Activated CD8-positive, alpha-beta memory T cell treated with anti-CD3 and anti-CD28 coated beads, Interleukin-2, amount 10 ng/mL, durations not matched to agents 7 days and 5 days (primary cell): Measurements from ENCODE around the gene GAS2L3. TPM values are rescaled to one million over a fixed set of nuclear protein-coding genes. Genes with fewer than 3 reads are reported as not detected.
"Not testable (repeated sequence)": the region's sequence is repeated elsewhere in the genome, so short reads cannot be mapped to it uniquely, and the experiment has no call there.

Experiments used
- ATAC-seq: fragments of 150-1000 bp; cut with Tn5 transposase; one replicate; pipeline ENCODE4 v1.10.0; 2021; ENCODE audit warnings: moderate library complexity
- CTCF ChIA-PET: fragments of 350-600 bp; sonication (Branson Sonifier 250); formaldehyde crosslinking; loops from one replicate; lab custom pipeline; 2021; ENCODE audit warnings: antibody characterized with exemption; lab: Charles Lee
- DNase-seq: peaks from one replicate; pipeline ENCODE4 v3.0.0-alpha.2; 2020
- H3K27ac Mint-ChIP-seq: one replicate; pipeline ENCODE4 v1.8.0; 2021; ENCODE audit warnings: mild to moderate bottlenecking, mixed read lengths
- H3K27me3 Mint-ChIP-seq: one replicate; pipeline ENCODE4 v1.8.0; 2021; ENCODE audit warnings: mixed read lengths
- H3K36me3 Mint-ChIP-seq: one replicate; pipeline ENCODE4 v1.8.0; 2021; ENCODE audit warnings: mild to moderate bottlenecking, mixed read lengths
- H3K4me1 Mint-ChIP-seq: one replicate; pipeline ENCODE4 v1.8.0; 2021; ENCODE audit warnings: mixed read lengths
- H3K4me3 Mint-ChIP-seq: one replicate; pipeline ENCODE4 v1.8.0; 2021; ENCODE audit warnings: mild to moderate bottlenecking, moderate library complexity, mixed read lengths
- H3K9me3 Mint-ChIP-seq: one replicate; pipeline ENCODE4 v1.8.0; 2022; ENCODE audit warnings: low read depth, mixed read lengths
- total RNA-seq, 2 experiments: library from RNA; stranded (reverse); gene quantifications; one replicate each; pipeline ENCODE4 v1.2.3, GENCODE V29; 2021

GAS2L3 gene
- total RNA-seq, 2 experiments from 2014 or later = 2.6 to 3.8 TPM

- H3K9me3 Mint-ChIP-seq = no peaks in the 10 kb centered on the region
- H3K36me3 Mint-ChIP-seq = no peaks in the 10 kb centered on the region
- no peaks in the 10 kb centered on the region for H3K4me1 Mint-ChIP-seq
- CTCF ChIA-PET = no interaction called here
- no peak for ATAC-seq
- no peak overlapping the region for H3K27ac Mint-ChIP-seq
- no peak for DNase-seq
- H3K27me3 Mint-ChIP-seq = no peaks in the 10 kb centered on the region
- H3K4me3 Mint-ChIP-seq = no peak overlapping the region
These were observed 20.0 kb downstream of the GAS2L3 start for GRCh38 chr12:100593490-100593889.

DNA sequence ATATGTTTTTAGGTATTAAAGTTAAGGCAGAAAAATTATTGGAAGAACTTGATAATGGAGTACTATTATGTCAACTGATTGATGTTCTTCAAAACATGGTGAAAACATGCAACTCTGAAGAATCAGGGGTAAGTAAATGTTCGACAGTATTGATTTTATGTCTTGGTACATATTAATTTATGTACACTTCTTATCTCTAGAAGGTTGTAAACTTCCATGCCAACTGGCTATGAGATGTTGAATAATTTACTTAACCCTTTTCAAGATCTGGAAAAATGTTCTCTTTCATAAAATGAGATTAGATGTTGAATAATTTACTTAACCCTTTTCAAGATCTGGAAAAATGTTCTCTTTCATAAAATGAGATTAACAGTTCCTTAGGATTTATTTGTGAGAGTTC lies 28.1 kb downstream of the GAS2L3 start:
- Mint-ChIP-seq H3K27ac (no peak overlapping the region), H3K36me3 (no peaks in the 10 kb centered on the region), H3K9me3 (no peaks in the 10 kb centered on the region), H3K4me1 (no peaks in the 10 kb centered on the region), H3K4me3 (no peak overlapping the region), H3K27me3 (no peaks in the 10 kb centered on the region)
- CTCF ChIA-PET = no interaction called here
- ATAC-seq (no peak), DNase-seq (no peak)

DNA sequence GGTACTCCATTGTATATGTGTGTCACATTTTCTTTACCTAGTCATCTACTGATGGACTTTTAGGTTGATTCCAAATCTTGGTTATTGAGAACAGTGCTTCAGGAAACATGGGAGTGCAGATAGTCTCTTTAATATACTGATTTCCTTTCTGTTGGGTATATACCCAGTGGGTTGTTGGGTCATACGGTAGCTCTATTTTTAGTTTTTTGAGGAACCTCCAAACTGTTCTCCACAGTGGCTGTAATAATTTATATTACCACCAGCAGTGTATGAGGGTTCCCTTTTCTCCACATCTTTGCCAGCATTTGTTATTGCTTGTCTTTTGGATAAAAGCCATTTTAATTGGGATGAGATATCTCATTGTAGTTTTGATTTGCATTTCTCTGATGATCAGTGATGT lies 29.5 kb downstream of the GAS2L3 start:
- H3K27me3 Mint-ChIP-seq, H3K27ac Mint-ChIP-seq, CTCF ChIA-PET, ATAC-seq, H3K4me3 Mint-ChIP-seq, H3K4me1 Mint-ChIP-seq, DNase-seq, H3K36me3 Mint-ChIP-seq, H3K9me3 Mint-ChIP-seq: not testable (repeated sequence)

DNA sequence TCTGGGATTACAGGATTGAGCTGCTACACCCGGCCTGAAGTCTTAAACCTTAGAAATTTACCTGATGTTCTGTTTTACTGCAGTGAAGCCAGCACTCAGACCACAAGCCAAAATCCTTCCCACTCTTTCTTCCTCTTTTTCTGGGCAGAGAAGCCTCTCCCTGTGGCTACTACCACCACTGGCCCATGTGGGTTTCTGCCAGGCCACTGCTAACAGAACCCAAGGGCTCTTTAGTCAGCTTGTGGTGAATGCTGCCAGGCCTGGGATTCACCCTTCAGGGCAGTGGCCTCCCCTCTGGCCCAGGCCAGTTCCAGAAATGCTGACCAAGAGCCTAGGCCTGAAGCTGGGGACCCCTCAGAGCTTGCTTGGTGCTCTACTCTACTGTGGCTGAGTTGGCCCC lies 35.3 kb downstream of the GAS2L3 start:
- Mint-ChIP-seq H3K4me1 (no peaks in the 10 kb centered on the region), H3K27me3 (no peaks in the 10 kb centered on the region), H3K4me3 (no peak overlapping the region), H3K36me3 (no peaks in the 10 kb centered on the region), H3K9me3 (no peaks in the 10 kb centered on the region), H3K27ac (no peak overlapping the region)
- no peak for ATAC-seq
- DNase-seq = no peak
- CTCF ChIA-PET = no interaction called here

DNA sequence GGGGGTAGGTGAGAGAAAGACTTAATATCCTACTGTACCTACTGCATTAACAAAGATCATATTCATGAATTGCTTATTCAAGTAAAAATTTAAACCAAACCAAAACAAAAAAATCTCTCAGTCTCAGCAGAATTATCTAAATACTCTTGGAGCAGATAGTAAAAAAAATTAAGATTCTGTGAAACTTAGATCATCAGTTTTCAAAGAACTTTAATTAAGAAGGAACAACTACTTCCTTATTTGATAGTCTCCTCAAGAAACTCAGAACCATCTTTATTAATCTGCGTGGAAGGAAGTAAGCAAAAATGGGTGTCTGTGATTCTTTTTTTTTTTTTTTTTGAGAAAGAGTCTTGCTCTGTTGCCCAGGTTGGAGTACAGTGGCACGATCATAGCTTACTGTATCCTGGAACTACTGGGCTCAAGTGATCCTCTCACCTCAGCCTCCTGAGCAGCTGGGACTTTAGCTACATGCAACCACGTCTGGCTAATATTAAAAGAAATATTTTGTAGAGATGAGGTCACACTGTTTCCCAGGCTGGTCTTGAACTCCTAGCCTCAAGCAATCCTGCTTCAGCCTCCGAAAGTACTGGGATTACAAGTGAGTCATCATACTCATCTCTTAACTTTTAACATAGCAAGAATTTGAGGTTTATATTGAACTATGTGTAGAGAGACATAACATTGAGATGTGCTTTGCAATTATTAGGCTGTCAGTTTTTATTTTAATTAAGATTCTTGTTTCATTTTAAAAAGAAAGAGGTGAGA lies 37.4 kb downstream of the GAS2L3 start:
- no peaks in the 10 kb centered on the region for H3K4me1 Mint-ChIP-seq
- CTCF ChIA-PET = no interaction called here
- DNase-seq (no peak), ATAC-seq (no peak)
- no peaks in the 10 kb centered on the region for H3K36me3 Mint-ChIP-seq
- H3K9me3 Mint-ChIP-seq = no peaks in the 10 kb centered on the region
- no peak overlapping the region for H3K27ac Mint-ChIP-seq
- H3K4me3 Mint-ChIP-seq = no peak overlapping the region
- H3K27me3 Mint-ChIP-seq = no peaks in the 10 kb centered on the region

- Mint-ChIP-seq H3K27ac (no peak overlapping the region), H3K36me3 (no peaks in the 10 kb centered on the region), H3K27me3 (no peaks in the 10 kb centered on the region), H3K4me1 (no peaks in the 10 kb centered on the region), H3K9me3 (no peaks in the 10 kb centered on the region), H3K4me3 (no peak overlapping the region)
- ATAC-seq = no peak
- no peak for DNase-seq
- CTCF ChIA-PET = no interaction called here
These were observed 39.1 kb downstream of the GAS2L3 start for GRCh38 chr12:100612606-100613005.

DNA sequence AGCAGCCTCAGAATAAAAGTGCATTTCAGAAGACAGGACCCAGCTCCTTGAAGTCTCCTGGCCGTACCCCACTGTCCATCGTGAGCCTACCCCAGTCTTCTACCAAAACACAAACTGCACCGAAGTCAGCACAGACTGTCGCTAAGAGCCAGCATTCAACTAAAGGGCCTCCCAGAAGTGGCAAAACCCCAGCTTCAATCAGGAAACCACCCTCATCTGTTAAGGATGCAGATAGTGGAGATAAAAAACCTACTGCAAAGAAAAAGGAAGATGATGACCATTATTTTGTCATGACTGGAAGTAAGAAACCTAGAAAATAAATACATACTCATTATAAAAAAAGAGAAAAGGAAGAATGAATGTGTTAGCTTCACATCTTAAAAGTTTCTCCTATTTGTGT lies 51.1 kb downstream of the GAS2L3 start:
- H3K4me3 Mint-ChIP-seq = no peak overlapping the region
- H3K4me1 Mint-ChIP-seq = peaks cover 6% of the 10 kb centered on the region
- no peak overlapping the region for H3K27ac Mint-ChIP-seq
- DNase-seq (no peak), ATAC-seq (no peak)
- no peaks in the 10 kb centered on the region for H3K27me3 Mint-ChIP-seq
- no peaks in the 10 kb centered on the region for H3K9me3 Mint-ChIP-seq
- CTCF ChIA-PET = no interaction called here
- no peaks in the 10 kb centered on the region for H3K36me3 Mint-ChIP-seq

- CTCF ChIA-PET = no interaction called here
- no peak overlapping the region for H3K4me3 Mint-ChIP-seq
- no peaks in the 10 kb centered on the region for H3K27me3 Mint-ChIP-seq
- ATAC-seq (no peak), DNase-seq (no peak)
- no peaks in the 10 kb centered on the region for H3K4me1 Mint-ChIP-seq
- no peaks in the 10 kb centered on the region for H3K36me3 Mint-ChIP-seq
- no peak overlapping the region for H3K27ac Mint-ChIP-seq
- no peaks in the 10 kb centered on the region for H3K9me3 Mint-ChIP-seq
These were observed 59.0 kb downstream of the GAS2L3 start for GRCh38 chr12:100632445-100632892.

DNA sequence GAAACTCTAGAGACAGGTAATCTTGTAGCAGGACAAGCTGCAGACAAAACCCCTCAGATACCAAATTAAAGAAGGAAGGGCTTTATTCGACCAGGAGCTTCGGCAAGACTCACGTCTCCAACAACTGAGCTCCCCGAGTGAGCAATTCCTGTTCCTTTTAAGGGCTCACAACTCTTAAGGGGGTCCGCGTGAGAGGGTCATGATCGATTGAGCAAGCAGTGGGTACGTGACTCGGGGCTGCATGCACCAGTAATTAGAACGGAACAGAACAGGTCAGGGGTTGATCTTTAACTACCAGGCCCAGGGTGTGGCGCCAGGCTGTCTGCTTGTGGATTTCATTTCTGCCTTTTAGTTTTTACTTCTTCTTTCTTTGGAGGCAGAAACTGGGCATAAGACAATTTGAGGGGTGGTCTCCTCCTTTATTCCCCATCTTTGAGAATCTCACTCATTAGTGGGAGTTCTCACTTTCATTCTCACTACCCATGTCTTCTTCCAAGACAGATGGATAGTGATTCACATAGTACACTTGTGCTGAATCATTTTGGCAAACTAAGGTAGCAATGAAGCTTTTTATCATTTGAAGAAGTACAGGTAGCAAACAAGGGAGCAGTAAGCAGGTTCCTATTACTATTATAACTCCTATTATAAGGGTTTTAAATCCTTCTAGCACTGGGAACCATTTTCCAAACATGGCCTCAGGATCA lies 59.8 kb downstream of the GAS2L3 start:
- H3K4me3 Mint-ChIP-seq, DNase-seq, ATAC-seq, H3K4me1 Mint-ChIP-seq, CTCF ChIA-PET, H3K9me3 Mint-ChIP-seq, H3K27ac Mint-ChIP-seq, H3K27me3 Mint-ChIP-seq, H3K36me3 Mint-ChIP-seq: not testable (repeated sequence)

DNA sequence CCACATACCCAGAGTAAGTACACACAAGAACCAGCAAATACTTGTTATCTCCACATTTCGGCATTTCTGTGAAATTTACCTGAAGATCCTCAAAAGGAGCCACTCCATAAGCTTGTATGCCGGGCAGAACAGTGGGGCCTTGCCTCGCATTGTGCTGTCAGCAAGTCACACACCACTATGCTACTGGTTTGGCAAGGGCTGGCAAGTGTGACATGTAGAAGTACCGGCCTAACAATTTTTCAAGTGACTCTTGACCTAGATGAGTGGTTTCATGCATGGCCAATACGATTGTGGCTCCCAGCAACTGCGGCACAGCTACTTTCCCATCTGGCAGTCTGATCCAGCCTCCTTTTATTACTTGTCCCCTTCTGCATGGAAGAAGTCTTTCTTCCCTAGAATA lies 69.8 kb downstream of the GAS2L3 start:
- ATAC-seq (no peak), DNase-seq (no peak)
- no peak overlapping the region for H3K4me3 Mint-ChIP-seq
- no peaks in the 10 kb centered on the region for H3K27me3 Mint-ChIP-seq
- H3K4me1 Mint-ChIP-seq = no peaks in the 10 kb centered on the region
- no peaks in the 10 kb centered on the region for H3K36me3 Mint-ChIP-seq
- no peak overlapping the region for H3K27ac Mint-ChIP-seq
- peaks cover 6% of the 10 kb centered on the region for H3K9me3 Mint-ChIP-seq
- CTCF ChIA-PET = no interaction called here

DNA sequence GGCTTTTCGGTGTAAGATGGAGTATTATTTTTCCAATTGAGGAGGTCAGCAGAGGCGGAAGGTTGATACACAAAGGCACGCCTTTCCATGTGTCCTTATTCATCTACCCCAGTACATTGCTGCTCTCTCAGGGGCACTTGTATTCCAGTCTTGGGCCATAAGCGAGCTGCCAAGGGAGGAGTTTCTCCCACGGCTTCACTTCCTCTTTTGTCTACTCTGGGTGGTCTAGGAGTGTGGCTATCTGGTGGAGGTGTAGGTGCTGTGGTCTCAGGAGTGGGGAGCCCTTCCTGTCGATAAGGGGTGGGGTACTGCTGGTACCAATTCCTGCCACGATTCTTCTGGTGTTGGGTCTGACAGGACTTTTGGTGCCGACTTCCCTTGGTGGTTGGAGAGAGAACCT lies 73.4 kb downstream of the GAS2L3 start:
- Mint-ChIP-seq H3K36me3 (no peaks in the 10 kb centered on the region), H3K4me3 (no peak overlapping the region), H3K27ac (no peak overlapping the region), H3K4me1 (no peaks in the 10 kb centered on the region), H3K27me3 (no peaks in the 10 kb centered on the region), H3K9me3 (peaks cover 6% of the 10 kb centered on the region)
- ATAC-seq (no peak), DNase-seq (no peak)
- CTCF ChIA-PET = no interaction called here

- no peak overlapping the region for H3K27ac Mint-ChIP-seq
- H3K4me1 Mint-ChIP-seq = no peaks in the 10 kb centered on the region
- H3K4me3 Mint-ChIP-seq = no peak overlapping the region
- ATAC-seq (no peak), DNase-seq (no peak)
- H3K9me3 Mint-ChIP-seq = peaks cover 2% of the 10 kb centered on the region
- no peaks in the 10 kb centered on the region for H3K36me3 Mint-ChIP-seq
- CTCF ChIA-PET = no interaction called here
- H3K27me3 Mint-ChIP-seq = no peaks in the 10 kb centered on the region
These were observed 77.6 kb downstream of the GAS2L3 start for GRCh38 chr12:100651108-100651507.

DNA sequence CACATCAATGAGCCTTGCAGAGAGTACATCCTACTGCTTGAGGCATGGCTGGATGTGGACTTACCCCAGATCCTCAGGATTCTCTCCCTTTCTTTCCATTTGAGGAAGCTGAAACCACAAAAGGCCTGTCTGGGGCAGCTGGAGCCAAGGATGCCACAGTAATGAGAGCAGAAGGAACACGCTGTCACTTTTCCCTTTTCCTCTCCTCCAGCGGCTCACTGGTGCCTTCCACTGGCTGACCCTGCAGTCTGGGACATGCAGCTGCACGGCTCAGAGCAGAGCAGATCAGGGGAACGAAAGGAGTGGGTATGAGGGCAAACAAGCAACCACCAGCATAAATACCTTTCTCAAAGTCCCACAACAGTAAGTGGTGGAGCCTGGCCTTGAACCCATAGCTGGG lies 78.2 kb downstream of the GAS2L3 start:
- Mint-ChIP-seq H3K4me3 (no peak overlapping the region), H3K9me3 (no peaks in the 10 kb centered on the region), H3K27ac (no peak overlapping the region), H3K36me3 (no peaks in the 10 kb centered on the region), H3K27me3 (no peaks in the 10 kb centered on the region), H3K4me1 (no peaks in the 10 kb centered on the region)
- CTCF ChIA-PET = no interaction called here
- DNase-seq = no peak
- no peak for ATAC-seq

GRCh38 chr12:100652488-100652887 lies 79.0 kb downstream of the GAS2L3 start:
- H3K27me3 Mint-ChIP-seq = no peaks in the 10 kb centered on the region
- no peak overlapping the region for H3K4me3 Mint-ChIP-seq
- no peak for ATAC-seq
- DNase-seq = no peak
- H3K27ac Mint-ChIP-seq = no peak overlapping the region
- no peaks in the 10 kb centered on the region for H3K36me3 Mint-ChIP-seq
- no peaks in the 10 kb centered on the region for H3K4me1 Mint-ChIP-seq
- H3K9me3 Mint-ChIP-seq = no peaks in the 10 kb centered on the region
- CTCF ChIA-PET = no interaction called here
